ENCODE results near the gene TRIP11.

The TRIP11 gene

DNA sequence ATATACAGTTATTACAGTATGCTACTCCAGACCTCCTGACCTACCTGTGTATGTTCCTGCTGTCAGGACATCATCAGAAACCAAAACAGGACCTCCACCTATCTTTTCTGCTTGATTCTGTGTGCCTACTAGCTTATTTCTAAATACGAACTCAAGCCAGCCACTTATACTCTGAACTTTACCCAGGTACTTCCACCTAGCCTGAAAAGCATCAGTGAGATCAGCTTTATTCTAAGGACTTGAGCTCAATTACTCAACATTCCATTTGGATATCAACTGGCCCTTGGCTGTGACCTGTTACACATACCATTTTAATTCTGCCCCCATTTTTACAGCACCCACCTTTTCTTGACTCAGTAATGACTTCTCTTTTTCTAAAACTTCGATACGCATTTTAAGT lies 29.2 kb downstream of the TRIP11 start:
- DNase-seq (ENCODE audit: low spot score), result no peak
- ChIA-PET POLR2A (ENCODE audit: low non-redundant PET) (no interaction called here), CTCF (interaction anchor here (0.7 kb wide), 1 partner anchor 14 kb away, joined by 4 read pairs; no protein-coding TSS in a partner anchor)
- TF ChIP-seq, protein P1, sequence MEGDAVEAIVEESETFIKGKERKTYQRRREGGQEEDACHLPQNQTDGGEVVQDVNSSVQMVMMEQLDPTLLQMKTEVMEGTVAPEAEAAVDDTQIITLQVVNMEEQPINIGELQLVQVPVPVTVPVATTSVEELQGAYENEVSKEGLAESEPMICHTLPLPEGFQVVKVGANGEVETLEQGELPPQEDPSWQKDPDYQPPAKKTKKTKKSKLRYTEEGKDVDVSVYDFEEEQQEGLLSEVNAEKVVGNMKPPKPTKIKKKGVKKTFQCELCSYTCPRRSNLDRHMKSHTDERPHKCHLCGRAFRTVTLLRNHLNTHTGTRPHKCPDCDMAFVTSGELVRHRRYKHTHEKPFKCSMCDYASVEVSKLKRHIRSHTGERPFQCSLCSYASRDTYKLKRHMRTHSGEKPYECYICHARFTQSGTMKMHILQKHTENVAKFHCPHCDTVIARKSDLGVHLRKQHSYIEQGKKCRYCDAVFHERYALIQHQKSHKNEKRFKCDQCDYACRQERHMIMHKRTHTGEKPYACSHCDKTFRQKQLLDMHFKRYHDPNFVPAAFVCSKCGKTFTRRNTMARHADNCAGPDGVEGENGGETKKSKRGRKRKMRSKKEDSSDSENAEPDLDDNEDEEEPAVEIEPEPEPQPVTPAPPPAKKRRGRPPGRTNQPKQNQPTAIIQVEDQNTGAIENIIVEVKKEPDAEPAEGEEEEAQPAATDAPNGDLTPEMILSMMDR (conservative IDR thresholded peaks at IDR 0.05; ENCODE audit: low read depth), result no peak
- H3K27ac ChIP-seq, result no peak overlapping the region

DNA sequence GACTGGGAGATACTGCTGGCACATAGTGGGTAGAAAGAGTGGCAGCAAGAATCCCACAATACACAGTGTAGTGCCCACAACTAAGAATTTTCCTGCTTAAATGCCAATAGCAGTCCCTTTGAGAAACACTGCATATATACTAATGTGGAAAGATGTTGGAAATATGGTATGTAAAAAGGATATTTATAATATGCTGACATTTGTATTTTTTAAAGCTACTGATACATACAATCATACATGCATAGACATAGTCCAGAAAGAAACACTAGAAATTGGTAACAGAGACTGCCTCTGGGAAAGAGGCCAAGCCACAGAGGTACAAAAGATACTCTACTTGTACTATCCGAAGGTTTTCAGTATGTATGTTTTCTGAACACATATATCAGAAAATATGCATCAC lies 30.3 kb downstream of the TRIP11 start:
- DNase-seq (ENCODE audit: low spot score), result no peak
- CTCF ChIA-PET, result interaction anchor here (0.6 kb wide), 1 partner anchor 26 kb away, joined by 3 read pairs; no protein-coding TSS in a partner anchor
- no peak overlapping the region for H3K27ac ChIP-seq
- TF ChIP-seq, protein P1 (conservative IDR thresholded peaks at IDR 0.05; ENCODE audit: low read depth), result no peak
- POLR2A ChIA-PET (ENCODE audit: low non-redundant PET), result no interaction called here

DNA sequence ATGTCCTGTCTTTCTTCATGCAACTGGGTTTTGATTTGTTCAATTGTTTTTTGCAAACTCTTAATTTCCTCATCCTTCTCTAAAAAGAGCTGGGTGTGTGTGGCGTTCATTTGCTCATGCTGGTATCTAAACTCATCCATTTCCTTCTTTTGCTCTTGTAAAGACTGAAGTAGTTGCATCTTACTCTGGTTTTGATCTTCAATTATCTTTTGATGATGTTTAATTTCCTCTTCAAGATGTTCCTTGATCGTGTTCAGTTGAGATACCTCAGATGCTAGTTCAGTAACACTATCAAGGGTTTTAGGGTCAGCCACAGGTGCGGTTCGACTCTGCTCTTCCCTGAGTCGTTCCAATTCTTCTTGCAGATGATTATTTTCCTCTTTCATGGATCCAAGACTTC lies 34.8 kb downstream of the TRIP11 start:
- ChIA-PET POLR2A (ENCODE audit: low non-redundant PET) (no interaction called here), CTCF (interaction anchor here (0.6 kb wide), 1 partner anchor 584 kb away, joined by 3 read pairs; no protein-coding TSS in a partner anchor)
- no peak overlapping the region for H3K27ac ChIP-seq
- TF ChIP-seq, protein P1 (conservative IDR thresholded peaks at IDR 0.05; ENCODE audit: low read depth), result no peak
- DNase-seq (ENCODE audit: low spot score), result no peak

DNA sequence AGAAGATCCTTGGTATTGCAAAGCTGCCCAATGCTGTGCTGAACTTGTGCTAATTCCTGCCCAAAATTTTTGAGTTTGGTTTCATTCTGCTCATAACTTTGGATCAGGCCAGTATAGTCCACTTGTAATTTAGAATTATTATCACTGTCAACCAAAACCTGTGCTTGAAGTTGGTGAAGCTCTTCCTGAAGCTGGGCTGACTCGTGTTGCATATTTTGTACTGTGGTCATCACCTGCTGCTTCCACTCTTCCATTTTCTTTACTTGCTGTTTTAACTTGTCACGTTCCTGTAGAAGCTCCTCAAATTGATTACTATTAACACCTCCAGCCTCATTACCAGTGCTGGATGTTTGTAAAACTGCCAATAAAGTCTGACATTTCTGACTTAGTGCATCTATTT lies 35.8 kb downstream of the TRIP11 start:
- ChIA-PET POLR2A (ENCODE audit: low non-redundant PET) (no interaction called here), CTCF (no interaction called here)
- no peak for DNase-seq (ENCODE audit: low spot score)
- H3K27ac ChIP-seq, result no peak overlapping the region
- TF ChIP-seq, protein P1 (conservative IDR thresholded peaks at IDR 0.05; ENCODE audit: low read depth), result no peak

DNA sequence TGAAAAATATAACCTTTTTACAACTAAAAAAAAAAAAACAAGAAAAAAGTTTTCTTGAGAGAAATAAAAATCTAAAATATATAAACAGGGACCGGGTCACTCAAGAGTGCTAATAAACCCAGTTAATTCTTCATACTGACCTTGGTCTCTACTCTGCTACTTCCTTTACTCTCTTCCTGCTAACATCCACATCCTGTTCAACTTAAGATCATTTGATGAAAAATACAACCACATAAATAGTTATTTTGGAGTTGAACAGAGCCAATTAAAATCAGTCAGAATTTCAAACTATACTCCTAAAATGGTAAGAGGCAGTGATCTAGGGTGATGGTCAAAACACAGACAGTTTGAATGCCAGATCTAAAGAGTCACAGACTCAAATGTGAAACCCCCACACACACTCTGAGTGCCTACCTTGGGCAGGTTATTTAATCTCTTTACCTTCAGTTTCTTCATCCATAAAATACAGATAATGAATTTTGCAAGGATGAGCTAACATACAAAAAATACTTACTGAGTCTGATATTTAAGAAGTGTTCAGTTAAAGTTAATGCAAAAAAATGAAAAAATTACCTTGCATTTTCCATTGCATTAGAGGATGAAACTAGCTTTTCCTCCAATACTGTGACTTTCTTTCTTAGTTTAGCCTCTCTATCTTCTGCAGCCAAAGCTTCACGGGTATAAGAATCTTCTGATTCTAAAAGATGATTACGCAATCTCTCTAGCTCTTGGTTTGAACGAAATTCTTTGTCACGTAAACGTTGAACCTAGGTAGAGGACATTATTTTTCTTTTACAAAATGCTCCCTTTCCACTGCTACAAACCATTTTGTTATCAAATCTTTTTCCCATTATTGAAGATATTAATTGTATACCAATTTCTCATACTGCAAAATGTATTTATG lies 40.9 kb downstream of the TRIP11 start:
- POLR2A ChIA-PET (ENCODE audit: low non-redundant PET), result no interaction called here
- TF ChIP-seq, protein P1 (conservative IDR thresholded peaks at IDR 0.05; ENCODE audit: low read depth), result no peak
- no peak overlapping the region for H3K27ac ChIP-seq
- no peak for DNase-seq (ENCODE audit: low spot score)
- CTCF ChIA-PET, result interaction anchor here (0.7 kb wide), 1 partner anchor 139 kb away, joined by 3 read pairs; no protein-coding TSS in a partner anchor

DNA sequence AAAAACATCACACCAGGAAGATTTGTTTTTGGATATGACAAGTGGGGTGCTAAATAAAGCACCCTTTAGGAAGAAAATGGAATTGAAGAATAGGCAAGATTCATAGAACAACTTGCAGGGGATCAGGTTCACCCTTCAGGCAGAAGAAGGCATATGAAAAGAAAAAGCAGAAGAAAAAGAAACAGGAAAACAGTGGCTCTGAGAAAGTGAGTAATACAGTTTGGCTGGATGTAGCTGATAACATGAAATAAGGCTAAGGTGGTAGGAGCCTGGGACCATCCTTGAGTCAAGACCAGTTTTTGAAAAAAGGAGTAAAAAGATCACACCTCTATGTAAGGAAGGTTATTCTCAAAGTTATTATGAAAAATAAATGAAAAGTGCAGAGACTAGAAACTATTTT lies 42.4 kb downstream of the TRIP11 start:
- TF ChIP-seq, protein P1 (conservative IDR thresholded peaks at IDR 0.05; ENCODE audit: low read depth), result no peak
- H3K27ac ChIP-seq, result no peak overlapping the region
- DNase-seq (ENCODE audit: low spot score), result no peak
- ChIA-PET POLR2A (ENCODE audit: low non-redundant PET) (no interaction called here), CTCF (interaction anchor here (0.7 to 1.6 kb wide), 5 partner anchors 9 to 536 kb away, joined by 3 to 9 read pairs (median 4); no protein-coding TSS in a partner anchor)

Data from RWPE1 (cell line).